BJ (cell line): Measurements from ENCODE around the gene ARF3. TPM values are rescaled to one million over a fixed set of nuclear protein-coding genes. Genes with fewer than 3 reads are reported as not detected.

ENCODE experiments used
- CTCF ChIA-PET: fragments of 350-600 bp; formaldehyde crosslinking; extraction: SDS; loops from one replicate; lab custom pipeline; 2021; ENCODE audit warnings: antibody characterized with exemption, inconsistent platforms; lab: Yijun Ruan, JAX
- POLR2A ChIA-PET: fragments of 300-600 bp; sonication (Branson Sonifier 250); formaldehyde crosslinking; extraction: SDS; loops from one replicate; lab custom pipeline; 2021; ENCODE audit warnings: antibody characterized with exemption; lab: Charles Lee
- DNase-seq: peaks from one replicate; pipeline ENCODE4 v3.0.0-alpha.2; 2011; ENCODE audit warnings: low read depth
- H3K27me3 ChIP-seq: 2 replicates; pipeline ENCODE4 v1.6.0; 2011; ENCODE audit warnings: low read length; ENCODE audit not compliant: control insufficient read depth, insufficient read depth
- H3K36me3 ChIP-seq: 2 replicates; pipeline ENCODE4 v1.5.1; 2011; ENCODE audit warnings: low read length; ENCODE audit not compliant: control insufficient read depth, insufficient read depth
- H3K4me3 ChIP-seq: 2 replicates; pipeline ENCODE4 v1.5.1; 2011; ENCODE audit warnings: low read depth, mild to moderate bottlenecking, control low read depth, low read length
- CTCF ChIP-seq: IDR thresholded peaks from 2 replicates; pipeline ENCODE4 v1.5.1; 2011; ENCODE audit warnings: low read depth, mild to moderate bottlenecking, control low read depth, inconsistent platforms, low read length, moderate library complexity; ENCODE audit not compliant: insufficient read depth
- polyA plus RNA-seq: library from polyadenylated mRNA; depleted of rRNA; stranded (reverse); fragments of >200 nt; gene quantifications from 2 replicates; pipeline ENCODE4 v1.2.3, GENCODE V29; 2011

The ARF3 gene
- polyA plus RNA-seq, 1 experiment = 292 TPM

- CTCF ChIA-PET = interaction anchor here (0.6 to 6.1 kb wide), 22 partner anchors 8 to 83 kb away, joined by 3 to 45 read pairs (median 4); partner anchors contain the start of genes ARF3, DDX23 and WNT1
- no peak for DNase-seq
- TF ChIP-seq CTCF = peak; percentile 95
- Histone ChIP-seq H3K27me3 (no peaks in the 10 kb centered on the region), H3K36me3 (peaks cover 40% of the 10 kb centered on the region), H3K4me3 (no peak overlapping the region)
- POLR2A ChIA-PET = no interaction called here
These were observed 20.8 kb downstream of the ARF3 start for GRCh38 chr12:48936379-48936979.

GRCh38 chr12:48934312-48934706 lies 23.0 kb downstream of the ARF3 start:
- DNase-seq = no peak
- Histone ChIP-seq H3K36me3 (peaks cover 28% of the 10 kb centered on the region), H3K4me3 (no peak overlapping the region)

GRCh38 chr12:48933664-48934311 lies 23.5 kb downstream of the ARF3 start:
- ChIA-PET POLR2A (interaction anchor here (0.7 kb wide), 1 partner anchor 162 kb away, joined by 12 read pairs; no protein-coding TSS in a partner anchor), CTCF (interaction anchor here (0.9 to 4.3 kb wide), 6 partner anchors 9 to 81 kb away, joined by 3 to 45 read pairs (median 4); partner anchors contain the start of genes ARF3, DDX23, FKBP11 and WNT1)
- Histone ChIP-seq H3K4me3 (no peak overlapping the region), H3K36me3 (peaks cover 27% of the 10 kb centered on the region), H3K27me3 (no peaks in the 10 kb centered on the region)
- no peak for DNase-seq
- TF ChIP-seq CTCF = no peak

More at GRCh38 chr12:48934312-48934706, 23.0 kb downstream of the ARF3 start:
- ChIA-PET CTCF (interaction anchor here (0.9 to 4.3 kb wide), 7 partner anchors 10 to 81 kb away, joined by 3 to 45 read pairs (median 5); partner anchors contain the start of genes ARF3, DDX23, FKBP11 and WNT1), POLR2A (no interaction called here)
- no peaks in the 10 kb centered on the region for H3K27me3 ChIP-seq
- peak; percentile 41 for TF ChIP-seq CTCF

GRCh38 chr12:48932878-48933277 lies 24.4 kb downstream of the ARF3 start:
- no peak for TF ChIP-seq CTCF
- no peak for DNase-seq
- Histone ChIP-seq H3K27me3 (no peaks in the 10 kb centered on the region), H3K36me3 (peaks cover 24% of the 10 kb centered on the region), H3K4me3 (no peak overlapping the region)
- CTCF ChIA-PET = interaction anchor here (1.1 kb wide), 1 partner anchor 12 kb away, joined by 3 read pairs; no protein-coding TSS in a partner anchor
- POLR2A ChIA-PET = interaction anchor here (0.7 kb wide), 1 partner anchor 161 kb away, joined by 12 read pairs; no protein-coding TSS in a partner anchor

GRCh38 chr12:48930475-48930874 lies 26.8 kb downstream of the ARF3 start:
- H3K27me3 ChIP-seq = no peaks in the 10 kb centered on the region
- no peak for TF ChIP-seq CTCF
- POLR2A ChIA-PET = no interaction called here
- peaks cover 16% of the 10 kb centered on the region for H3K36me3 ChIP-seq
- H3K4me3 ChIP-seq = no peak overlapping the region
- CTCF ChIA-PET = interaction anchor here (0.8 to 2.4 kb wide), 5 partner anchors 26 to 77 kb away, joined by 3 to 10 read pairs (median 6); partner anchors contain the start of gene WNT1
- DNase-seq = no peak
